CD4-positive, alpha-beta T cell treated with Interleukin-4 for 4 hours (primary cell): ENCODE measurements around the gene CBX2.

ENCODE experiments used
- DNase-seq: peaks from one replicate; pipeline ENCODE4 v3.0.0-alpha.2; 2020

CBX2 gene

DNA sequence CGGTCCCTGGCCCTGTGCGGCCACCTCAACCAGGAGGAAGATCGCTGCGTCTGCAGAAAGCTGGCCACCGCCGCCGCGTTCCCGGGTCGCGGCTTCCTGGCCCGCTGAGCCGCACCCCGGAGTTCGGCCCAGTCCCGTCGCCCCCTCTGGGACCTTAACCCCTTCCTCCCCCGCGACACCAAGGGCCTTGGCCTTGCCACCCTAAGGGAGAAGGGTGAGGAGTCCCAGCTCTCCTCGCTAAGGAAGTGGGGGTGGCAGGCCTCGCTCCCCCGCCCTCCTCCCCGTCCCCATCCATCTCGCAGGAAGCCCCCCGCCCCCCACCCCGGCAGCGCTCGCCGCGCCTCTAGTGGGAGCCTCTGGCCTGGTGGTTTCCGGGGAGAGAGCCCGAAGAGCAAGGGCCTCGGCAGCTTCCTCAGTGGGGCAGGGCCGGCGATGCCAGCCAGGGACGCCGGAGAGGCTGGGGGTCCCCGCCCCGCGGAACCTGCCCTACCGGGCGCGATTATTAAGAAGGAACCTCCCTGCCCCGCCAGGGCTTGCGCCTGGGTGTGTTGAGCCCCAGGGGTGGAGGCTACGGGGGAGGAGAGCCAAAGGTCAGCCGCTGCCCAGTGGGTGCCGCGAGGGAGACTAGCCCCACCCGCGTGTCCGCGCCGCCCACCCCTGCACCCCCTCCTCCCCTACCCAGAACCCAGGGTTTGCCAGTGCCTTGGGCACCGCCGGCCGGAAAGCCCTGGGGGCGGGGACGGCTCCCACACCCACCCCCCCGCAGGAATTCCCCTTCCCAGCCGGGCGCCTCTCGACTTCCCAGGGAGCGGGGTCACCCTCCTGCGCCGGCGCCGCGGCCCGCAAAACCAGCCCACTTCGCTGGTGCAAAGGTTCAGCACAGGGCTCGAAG, 54.5 kb downstream of the CBX2 start:
- DNase-seq, result no peak

DNA sequence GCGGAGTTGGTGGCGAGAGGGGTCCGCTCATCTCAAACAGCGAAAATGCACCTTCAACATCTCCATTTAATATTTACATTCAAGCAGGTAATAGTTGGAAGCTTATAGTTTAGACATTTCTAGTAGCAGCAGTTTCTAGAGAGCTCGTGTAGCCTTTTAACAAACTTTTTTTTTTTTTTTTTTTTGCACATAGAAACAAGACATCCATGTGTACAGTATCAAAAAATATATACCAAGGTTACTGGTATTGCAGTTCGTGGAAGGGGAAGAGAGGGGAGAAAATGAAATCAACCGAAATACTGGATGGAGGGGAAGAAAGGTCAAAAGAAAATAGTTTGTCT, 55.1 kb downstream of the CBX2 start:
- DNase-seq, result no peak

DNA sequence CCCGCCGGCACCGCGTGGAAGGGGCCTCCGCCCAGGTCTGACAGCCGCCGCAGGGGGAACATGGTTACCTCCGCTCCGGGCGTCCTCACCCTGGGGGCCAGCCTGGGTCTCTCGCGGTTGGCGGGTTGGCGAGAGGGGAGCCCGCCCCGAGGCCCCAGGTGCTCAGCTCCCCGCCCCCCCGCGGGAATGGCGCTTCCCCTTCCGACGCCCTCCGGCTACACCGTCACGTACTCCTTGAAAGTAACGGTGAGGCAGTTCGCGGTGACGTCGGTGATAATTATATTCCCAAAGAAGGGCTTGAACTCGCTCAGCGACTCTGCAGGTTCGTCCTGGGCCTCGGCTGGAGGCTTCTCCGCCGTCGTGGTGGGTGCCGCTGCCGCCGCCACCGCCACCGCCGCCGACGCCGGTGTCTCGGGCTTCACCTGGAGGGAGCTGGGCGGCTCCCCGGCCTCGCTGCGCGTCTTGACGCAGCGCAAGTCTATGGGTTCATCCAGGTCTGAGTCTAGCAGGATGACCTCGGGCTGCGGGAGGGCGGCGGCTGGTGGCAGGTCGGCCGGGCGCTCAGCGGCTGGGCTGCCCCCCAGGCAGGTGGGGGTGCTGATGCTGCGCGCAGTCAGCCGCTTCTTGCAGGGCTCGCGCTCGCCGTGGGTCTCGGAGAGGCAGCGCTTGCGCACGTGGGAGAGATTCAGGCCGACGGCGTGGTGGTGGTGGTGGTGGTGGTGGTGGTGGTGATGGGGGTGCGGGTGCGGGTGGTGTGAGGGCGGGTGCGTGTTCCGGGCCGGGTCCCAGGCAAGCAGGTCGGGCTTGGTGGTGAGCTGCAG, 56.0 kb downstream of the CBX2 start:
- DNase-seq, result no peak

DNA sequence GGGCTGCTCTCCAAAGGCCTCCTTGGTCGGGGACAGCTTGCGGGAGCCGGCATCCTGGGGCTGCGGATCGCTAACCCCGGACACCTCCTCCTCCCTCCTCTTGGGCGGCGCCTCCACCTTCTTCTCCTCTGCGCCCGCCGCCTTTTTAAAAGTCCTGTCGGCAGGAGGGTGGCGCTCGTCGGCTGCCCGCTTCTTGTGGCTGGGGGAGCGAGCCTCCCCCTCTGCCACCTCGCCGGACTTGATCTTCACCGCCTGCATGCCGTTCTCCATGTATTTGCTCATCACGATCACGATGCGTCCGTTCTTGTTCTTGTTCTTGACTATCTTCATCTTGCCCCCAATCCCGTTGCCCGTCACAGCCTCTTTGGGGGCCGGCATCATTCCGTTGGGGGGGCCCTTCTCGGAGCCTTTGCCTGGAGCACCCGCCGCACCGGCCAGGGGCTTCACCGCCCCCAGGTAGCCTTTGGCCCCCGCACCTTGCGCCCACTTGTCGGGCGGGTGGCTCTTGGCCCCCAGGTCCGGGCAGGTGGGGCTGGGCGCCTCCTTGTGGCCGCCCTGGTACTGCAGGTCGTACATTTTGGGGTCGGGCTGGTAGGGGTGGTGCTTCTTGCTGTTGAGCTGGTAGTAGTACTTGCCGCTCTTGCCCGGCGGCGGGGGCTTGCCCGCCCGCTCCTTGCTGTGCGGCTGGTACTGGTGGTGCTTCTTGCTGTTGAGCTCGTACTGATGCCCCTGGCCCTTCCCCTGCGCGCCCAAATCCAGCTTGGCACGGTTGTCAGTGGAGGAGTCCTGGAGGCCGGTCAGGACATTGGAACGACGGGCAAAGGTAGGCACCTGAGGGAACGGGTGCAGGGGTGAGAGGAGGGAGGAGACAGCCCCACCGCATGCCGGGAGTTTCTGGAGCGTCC, 56.9 kb downstream of the CBX2 start:
- DNase-seq, result no peak

DNA sequence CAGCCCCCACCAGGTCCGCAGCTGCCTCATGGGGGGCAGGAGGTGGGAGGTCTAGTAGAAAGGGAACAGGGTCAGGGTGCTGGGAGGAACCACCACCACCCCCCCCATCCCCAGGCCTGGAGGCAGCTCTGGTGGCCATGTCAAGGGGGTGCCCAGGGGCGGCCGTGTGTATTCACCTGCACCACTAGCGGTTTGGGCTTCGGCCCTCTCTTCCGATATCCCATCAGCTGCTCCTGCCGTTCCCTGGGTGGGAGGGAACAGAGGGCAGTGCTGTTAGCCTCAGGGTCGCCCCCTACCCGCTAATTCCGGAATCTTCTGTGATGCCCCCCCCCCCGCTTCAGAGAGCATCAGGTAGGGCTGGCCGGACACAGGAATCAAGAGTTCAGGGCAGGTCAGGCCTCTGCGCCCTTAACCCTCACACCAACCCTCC, 57.5 kb downstream of the CBX2 start:
- DNase-seq, result no peak

DNA sequence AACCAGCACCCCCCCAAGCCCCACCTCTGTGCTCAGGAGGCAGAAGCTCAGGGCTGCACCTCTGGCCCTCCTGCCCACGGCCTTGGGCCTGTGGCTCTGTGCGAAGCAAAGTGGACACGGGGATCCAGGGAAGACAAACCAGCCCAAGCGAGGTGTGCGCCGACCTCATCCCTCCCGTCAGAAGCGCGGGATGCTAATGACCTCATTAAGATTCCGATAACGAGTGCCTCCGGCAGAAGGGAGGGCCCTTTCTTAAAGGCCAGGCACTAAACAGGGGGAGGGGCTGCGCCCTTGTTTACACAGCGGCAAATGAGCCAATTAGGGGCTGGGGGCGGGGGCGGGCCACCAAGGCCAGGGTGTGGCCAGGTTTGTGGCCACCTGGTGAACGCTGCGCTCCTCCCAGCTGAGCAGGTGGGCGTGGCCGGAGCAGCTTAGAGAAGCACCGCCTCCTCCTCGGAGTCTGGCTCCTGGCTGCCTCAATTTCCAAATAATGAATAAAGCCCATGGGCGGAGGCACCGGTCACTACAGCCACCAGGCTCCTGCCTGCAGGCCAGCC, 58.1 kb downstream of the CBX2 start:
- DNase-seq, result no peak

DNA sequence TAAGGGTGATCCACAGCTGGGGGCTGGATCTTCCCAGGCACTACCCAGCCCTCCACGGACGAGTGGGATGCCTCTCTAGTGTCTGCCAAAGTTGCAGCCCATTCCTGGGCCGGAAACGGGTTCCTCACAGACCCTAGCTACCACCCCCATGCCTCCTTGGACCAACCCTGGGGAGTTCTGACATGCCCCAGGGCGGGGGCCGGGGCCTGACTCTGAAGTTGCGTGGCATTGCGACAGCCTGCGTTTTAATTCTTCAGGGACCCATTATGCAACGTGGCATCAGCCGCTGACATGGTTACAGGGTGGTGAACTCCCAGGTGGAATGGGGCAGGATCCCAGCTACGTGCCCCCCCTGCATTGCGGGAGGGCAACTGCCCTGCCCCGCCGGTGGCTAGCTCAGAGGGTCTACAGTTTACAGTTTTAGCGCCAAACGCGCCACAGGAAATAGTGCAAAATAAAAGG, 58.6 kb downstream of the CBX2 start:
- DNase-seq, result no peak

DNA sequence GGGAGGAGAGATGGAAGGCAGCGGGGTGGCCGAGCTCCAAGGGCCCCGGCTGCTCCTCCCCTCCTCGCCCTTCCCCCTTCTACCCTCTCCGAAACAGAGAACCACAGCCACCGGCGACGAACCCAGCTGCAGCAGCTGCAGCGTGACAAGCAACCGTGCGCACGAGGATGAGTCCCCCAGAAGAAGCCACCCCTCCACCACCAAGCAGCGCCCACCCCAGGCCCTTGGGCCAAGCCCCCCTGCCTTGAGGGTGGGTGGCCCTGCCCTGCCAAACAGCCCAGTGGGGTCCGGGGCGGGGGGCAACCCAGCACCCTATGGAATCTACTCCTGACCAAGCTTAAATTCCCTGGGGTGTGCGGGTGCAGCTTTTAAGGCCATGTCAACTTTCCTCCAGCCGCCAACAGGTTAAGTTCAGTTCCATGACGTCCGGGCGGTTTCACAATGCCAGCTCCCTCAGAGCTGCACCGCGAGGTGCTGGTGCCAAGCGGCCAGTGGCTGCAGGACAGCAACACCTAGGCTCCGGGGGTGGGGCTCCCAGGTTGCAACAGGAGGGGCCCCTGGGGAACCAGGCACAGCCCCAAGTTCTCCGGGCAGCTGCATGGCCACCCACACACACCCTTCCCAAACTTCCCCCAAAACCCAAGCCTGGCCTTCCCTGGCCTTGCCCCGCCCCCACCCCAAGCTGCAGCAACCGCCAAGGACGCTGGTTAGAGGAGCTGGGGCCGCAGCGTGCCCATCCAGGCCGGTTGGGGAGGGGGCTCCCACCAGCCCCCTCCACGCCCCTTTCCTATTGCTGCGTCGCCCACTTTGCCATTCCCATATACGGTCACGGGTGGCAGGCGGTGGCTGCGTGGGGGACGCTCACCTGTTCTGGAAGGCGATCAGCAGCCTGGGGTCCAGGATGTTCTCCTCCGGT, 59.3 kb downstream of the CBX2 start:
- DNase-seq, result no peak
